ENCODE results near the gene CLEC3B. TPM values are rescaled to one million over a fixed set of nuclear protein-coding genes. Genes with fewer than 3 reads are reported as not detected.

The CLEC3B gene
- total RNA-seq, 2 experiments from 2014 or later, result not detected

GRCh38 chr3:45016916-45017315 is 9.2 kb upstream of the CLEC3B start:
- Mint-ChIP-seq H3K27ac (no peak overlapping the region), H3K4me1 (peaks cover 16% of the 10 kb centered on the region), H3K36me3 (peaks cover 26% of the 10 kb centered on the region), H3K9me3 (no peaks in the 10 kb centered on the region), H3K27me3 (no peaks in the 10 kb centered on the region), H3K4me3 (no peak overlapping the region)
- DNase-seq, result no peak

- Mint-ChIP-seq H3K4me1 (peaks cover 16% of the 10 kb centered on the region), H3K27ac (no peak overlapping the region), H3K4me3 (no peak overlapping the region), H3K27me3 (no peaks in the 10 kb centered on the region), H3K9me3 (no peaks in the 10 kb centered on the region), H3K36me3 (peaks cover 19% of the 10 kb centered on the region)
- no peak for DNase-seq
Observed at GRCh38 chr3:45017821-45018220, 8.3 kb upstream of the CLEC3B start.

- DNase-seq, result no peak
- Mint-ChIP-seq H3K4me3 (no peak overlapping the region), H3K9me3 (no peaks in the 10 kb centered on the region), H3K27ac (peak overlapping the region; percentile 26), H3K36me3 (peaks cover 8% of the 10 kb centered on the region), H3K27me3 (no peaks in the 10 kb centered on the region), H3K4me1 (peaks cover 16% of the 10 kb centered on the region)
Observed at GRCh38 chr3:45020534-45020933, 5.6 kb upstream of the CLEC3B start.

- peaks cover 3% of the 10 kb centered on the region for H3K36me3 Mint-ChIP-seq
- H3K27ac Mint-ChIP-seq, result no peak overlapping the region
- no peaks in the 10 kb centered on the region for H3K9me3 Mint-ChIP-seq
- H3K27me3 Mint-ChIP-seq, result no peaks in the 10 kb centered on the region
- no peak overlapping the region for H3K4me3 Mint-ChIP-seq
- no peak for DNase-seq
- H3K4me1 Mint-ChIP-seq, result peaks cover 16% of the 10 kb centered on the region
Observed at GRCh38 chr3:45021524-45022297, 4.4 kb upstream of the CLEC3B start.

- H3K4me3 Mint-ChIP-seq, result no peak overlapping the region
- no peak overlapping the region for H3K27ac Mint-ChIP-seq
- H3K36me3 Mint-ChIP-seq, result peaks cover 3% of the 10 kb centered on the region
- no peaks in the 10 kb centered on the region for H3K9me3 Mint-ChIP-seq
- peaks cover 16% of the 10 kb centered on the region for H3K4me1 Mint-ChIP-seq
- no peak for DNase-seq
- H3K27me3 Mint-ChIP-seq, result no peaks in the 10 kb centered on the region
Observed at GRCh38 chr3:45023675-45024074, 2.4 kb upstream of the CLEC3B start.

GRCh38 chr3:45024542-45025255 is 1.4 kb upstream of the CLEC3B start:
- H3K27me3 Mint-ChIP-seq, result no peaks in the 10 kb centered on the region
- H3K4me3 Mint-ChIP-seq, result no peak overlapping the region
- H3K9me3 Mint-ChIP-seq, result no peaks in the 10 kb centered on the region
- DNase-seq, result no peak
- peaks cover 14% of the 10 kb centered on the region for H3K4me1 Mint-ChIP-seq
- H3K27ac Mint-ChIP-seq, result no peak overlapping the region
- peaks cover 3% of the 10 kb centered on the region for H3K36me3 Mint-ChIP-seq

- Mint-ChIP-seq H3K4me1 (no peaks in the 10 kb centered on the region), H3K27me3 (no peaks in the 10 kb centered on the region), H3K27ac (no peak overlapping the region), H3K36me3 (no peaks in the 10 kb centered on the region), H3K9me3 (no peaks in the 10 kb centered on the region), H3K4me3 (no peak overlapping the region)
- DNase-seq, result no peak
Observed at GRCh38 chr3:45026957-45027356, 854 bp downstream of the CLEC3B start.

GRCh38 chr3:45027441-45027840 is 1.3 kb downstream of the CLEC3B start:
- no peaks in the 10 kb centered on the region for H3K9me3 Mint-ChIP-seq
- no peak overlapping the region for H3K27ac Mint-ChIP-seq
- H3K27me3 Mint-ChIP-seq, result peaks cover 3% of the 10 kb centered on the region
- H3K4me3 Mint-ChIP-seq, result no peak overlapping the region
- DNase-seq, result no peak
- H3K36me3 Mint-ChIP-seq, result no peaks in the 10 kb centered on the region
- H3K4me1 Mint-ChIP-seq, result no peaks in the 10 kb centered on the region

GRCh38 chr3:45029216-45029615 is 3.1 kb downstream of the CLEC3B start:
- Mint-ChIP-seq H3K4me1 (no peaks in the 10 kb centered on the region), H3K36me3 (no peaks in the 10 kb centered on the region), H3K4me3 (no peak overlapping the region), H3K9me3 (no peaks in the 10 kb centered on the region), H3K27me3 (peaks cover 12% of the 10 kb centered on the region), H3K27ac (no peak overlapping the region)
- no peak for DNase-seq

- Mint-ChIP-seq H3K9me3 (no peaks in the 10 kb centered on the region), H3K27ac (no peak overlapping the region), H3K27me3 (peaks cover 17% of the 10 kb centered on the region), H3K36me3 (no peaks in the 10 kb centered on the region), H3K4me3 (no peak overlapping the region), H3K4me1 (peaks cover 2% of the 10 kb centered on the region)
- DNase-seq, result no peak
Observed at GRCh38 chr3:45029661-45030060, 3.6 kb downstream of the CLEC3B start.

- Mint-ChIP-seq H3K36me3 (no peaks in the 10 kb centered on the region), H3K9me3 (no peaks in the 10 kb centered on the region), H3K27me3 (peaks cover 35% of the 10 kb centered on the region)
Observed at GRCh38 chr3:45031531-45031930, 5.4 kb downstream of the CLEC3B start.

GRCh38 chr3:45032113-45032512 is 6.0 kb downstream of the CLEC3B start:
- no peak for DNase-seq
- no peaks in the 10 kb centered on the region for H3K9me3 Mint-ChIP-seq
- H3K4me3 Mint-ChIP-seq, result no peak overlapping the region
- peaks cover 41% of the 10 kb centered on the region for H3K27me3 Mint-ChIP-seq
- no peak overlapping the region for H3K27ac Mint-ChIP-seq
- peaks cover 10% of the 10 kb centered on the region for H3K4me1 Mint-ChIP-seq
- no peaks in the 10 kb centered on the region for H3K36me3 Mint-ChIP-seq

More at GRCh38 chr3:45031531-45031930, 5.4 kb downstream of the CLEC3B start:
- Mint-ChIP-seq H3K4me3 (no peak overlapping the region), H3K4me1 (peaks cover 10% of the 10 kb centered on the region), H3K27ac (no peak overlapping the region)
- no peak for DNase-seq

- Mint-ChIP-seq H3K27me3 (peaks cover 46% of the 10 kb centered on the region), H3K27ac (no peak overlapping the region), H3K4me3 (no peak overlapping the region), H3K4me1 (peaks cover 14% of the 10 kb centered on the region), H3K9me3 (no peaks in the 10 kb centered on the region), H3K36me3 (no peaks in the 10 kb centered on the region)
- no peak for DNase-seq
Observed at GRCh38 chr3:45033791-45034190, 7.7 kb downstream of the CLEC3B start.

- DNase-seq, result peak; percentile 25
- Mint-ChIP-seq H3K4me1 (peaks cover 14% of the 10 kb centered on the region), H3K27me3 (peaks cover 50% of the 10 kb centered on the region), H3K4me3 (no peak overlapping the region), H3K9me3 (no peaks in the 10 kb centered on the region), H3K36me3 (no peaks in the 10 kb centered on the region), H3K27ac (no peak overlapping the region)
Observed at GRCh38 chr3:45034612-45035252, 8.6 kb downstream of the CLEC3B start.

Measured in activated naive CD8-positive, alpha-beta T cell treated with anti-CD3 and anti-CD28 coated beads for 36 hours (primary cell).